Brain pericyte (primary cell): ENCODE results near the gene PNMA6F.
"Not testable (repeated sequence)": the region's sequence is repeated elsewhere in the genome, so short reads cannot be mapped to it uniquely, and the experiment has no call there.

Experiments
- DNase-seq: peaks from one replicate; pipeline ENCODE4 v3.0.0-alpha.2; 2012; ENCODE audit warnings: low read depth, low spot score

Gene PNMA6F

GRCh38 chrX:153302796-153303195, 18.8 kb downstream of the PNMA6F start:
- no peak for DNase-seq

DNA sequence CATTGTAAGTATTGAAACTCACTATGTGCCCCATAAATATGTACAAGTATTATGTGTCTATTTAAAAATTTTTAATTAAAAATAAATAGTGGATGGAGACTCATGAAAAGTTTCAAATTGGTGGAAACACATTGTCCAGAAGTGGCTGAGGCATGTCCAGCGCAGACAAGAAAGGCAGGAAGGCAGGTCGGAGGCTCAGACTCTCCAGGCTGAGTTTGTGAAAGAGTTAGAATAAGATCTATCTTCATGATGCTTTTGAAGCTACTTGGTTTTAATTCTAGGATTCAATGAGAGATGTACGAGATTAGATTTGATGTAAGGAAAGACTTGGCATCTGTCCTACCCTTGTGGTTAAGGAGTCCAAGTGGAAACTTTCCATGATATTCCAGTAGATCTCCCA, 19.8 kb downstream of the PNMA6F start:
- no peak for DNase-seq

GRCh38 chrX:153299855-153300254, 21.7 kb downstream of the PNMA6F start:
- no peak for DNase-seq

DNA sequence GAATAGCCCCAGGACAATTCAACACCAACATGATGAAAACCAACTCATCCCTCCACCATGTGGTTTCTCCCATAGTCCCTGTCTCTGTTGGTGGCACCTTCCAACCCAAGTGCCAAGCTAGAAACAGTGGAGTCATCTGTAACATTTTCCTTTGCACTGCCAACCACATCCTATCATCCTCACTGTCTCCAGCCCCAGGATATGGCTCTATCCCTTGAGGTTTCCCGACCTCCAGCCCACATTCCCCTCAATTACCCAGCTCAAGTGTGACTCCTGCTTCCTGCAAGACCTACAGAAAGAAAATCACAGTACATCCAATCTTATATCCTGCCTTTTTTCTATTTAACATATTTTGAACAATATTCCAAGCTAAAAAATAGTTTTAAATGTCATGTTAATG, 24.2 kb downstream of the PNMA6F start:
- no peak for DNase-seq

- DNase-seq: not testable (repeated sequence)
These were observed 28.0 kb downstream of the PNMA6F start for GRCh38 chrX:153293485-153294071.

DNA sequence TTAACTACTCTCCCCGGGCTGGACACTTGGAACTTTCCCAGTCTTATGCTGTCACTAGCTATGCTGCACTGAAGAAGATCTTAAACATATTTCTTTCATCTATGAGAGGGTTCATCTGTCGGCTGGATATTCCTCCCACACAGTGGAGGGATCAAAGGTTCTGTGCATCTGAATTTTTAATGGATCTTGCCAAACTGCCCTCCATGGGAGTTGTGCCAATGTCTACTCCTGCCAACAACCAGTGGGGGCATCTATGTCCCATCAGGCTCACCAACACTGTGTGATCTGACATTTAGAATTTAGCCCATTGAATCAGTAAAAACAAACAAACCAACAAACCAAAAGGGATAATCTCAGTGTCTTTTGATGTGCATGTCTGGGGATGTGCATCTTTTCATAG, 32.8 kb downstream of the PNMA6F start:
- DNase-seq: not testable (repeated sequence)

- DNase-seq: not testable (repeated sequence)
These were observed 35.9 kb downstream of the PNMA6F start for GRCh38 chrX:153285678-153286077.

DNA sequence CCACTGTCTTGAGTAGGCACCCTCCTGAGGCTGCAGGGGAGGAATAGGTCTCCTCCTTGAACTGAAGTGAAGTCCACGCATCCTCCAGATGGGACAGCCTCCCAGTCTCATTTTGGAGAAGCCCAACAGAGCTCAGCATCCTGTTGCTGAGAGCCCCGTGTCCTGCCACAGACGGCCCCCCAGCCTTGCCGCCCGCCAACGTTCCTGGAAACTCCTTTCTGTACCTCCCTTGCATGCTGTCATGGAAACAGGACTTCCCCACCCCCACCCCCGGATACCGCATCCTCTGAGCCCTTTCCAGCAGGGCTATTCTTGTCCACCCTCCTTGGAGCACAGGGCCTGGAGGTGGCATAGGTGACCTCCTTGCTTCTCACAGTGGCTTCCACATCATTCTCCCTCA, 37.6 kb downstream of the PNMA6F start:
- DNase-seq: not testable (repeated sequence)

- DNase-seq: not testable (repeated sequence)
These were observed 39.8 kb downstream of the PNMA6F start for GRCh38 chrX:153281784-153282183.

DNA sequence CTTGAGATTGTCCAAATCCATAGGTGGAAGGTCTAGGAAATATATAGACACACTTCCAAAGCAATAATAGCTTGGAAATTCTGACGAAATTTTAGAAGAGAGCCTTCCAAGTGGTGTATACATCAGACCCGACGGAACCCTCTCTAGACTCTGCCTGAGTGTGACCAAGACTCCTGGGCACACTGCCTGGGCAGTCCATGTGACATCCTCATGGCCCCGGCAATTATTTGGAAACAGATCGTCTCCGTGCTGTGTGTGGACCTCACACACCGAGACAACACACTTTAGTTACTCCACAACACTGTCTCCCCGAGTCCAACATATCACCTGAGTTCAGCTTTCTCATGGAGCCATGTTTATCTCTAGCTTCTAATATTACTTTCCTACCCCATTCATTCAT, 42.3 kb downstream of the PNMA6F start:
- DNase-seq: not testable (repeated sequence)

GRCh38 chrX:153276049-153276448, 45.5 kb downstream of the PNMA6F start:
- not testable (repeated sequence) for DNase-seq

- DNase-seq: not testable (repeated sequence)
These were observed 46.1 kb downstream of the PNMA6F start for GRCh38 chrX:153275418-153275817.

DNA sequence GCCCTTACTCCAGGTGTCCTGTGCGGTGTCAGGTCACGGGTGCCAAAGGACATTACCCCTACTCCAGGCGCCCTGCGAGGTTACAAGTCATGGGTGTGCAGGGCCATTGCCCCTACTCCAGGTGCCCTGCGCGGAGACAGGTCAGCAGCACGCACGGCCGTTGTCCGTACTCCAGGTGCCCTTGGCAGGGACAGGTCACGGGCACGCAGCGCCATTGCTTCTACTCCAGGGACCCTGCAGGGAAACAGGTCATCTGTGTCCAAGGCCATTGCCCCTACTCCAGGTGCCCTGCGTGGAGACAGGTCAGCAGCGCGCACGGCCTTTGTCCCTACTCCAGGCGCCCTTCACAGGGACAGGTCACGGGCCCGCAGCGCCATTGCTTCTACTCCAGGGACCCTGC, 49.0 kb downstream of the PNMA6F start:
- DNase-seq: not testable (repeated sequence)

DNA sequence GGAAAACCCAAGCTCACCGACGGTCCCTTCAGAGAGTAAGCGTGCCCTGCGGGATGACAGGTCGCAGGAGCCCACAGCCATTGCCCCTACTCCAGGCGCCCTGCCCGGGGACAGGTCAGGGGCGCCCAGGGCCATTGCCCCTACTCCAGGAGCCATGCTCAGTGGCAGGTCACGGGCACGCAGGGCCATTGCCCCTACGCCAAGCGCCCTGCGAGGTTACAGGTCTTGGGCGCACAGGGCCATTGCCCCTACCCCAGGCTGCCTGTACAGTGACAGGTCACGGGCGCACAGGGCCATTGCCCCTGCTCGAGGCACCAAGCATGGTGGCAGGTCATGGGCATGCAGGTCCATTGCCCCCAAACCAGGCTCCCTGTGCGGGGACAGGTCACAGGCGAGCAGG, 49.5 kb downstream of the PNMA6F start:
- not testable (repeated sequence) for DNase-seq
